SK-N-SH (cell line): ENCODE results near the gene PTPN22. TPM values are rescaled to one million over a fixed set of nuclear protein-coding genes. Genes with fewer than 3 reads are reported as not detected.

ENCODE experiments used
- CTCF ChIA-PET: fragments of 300-600, 350-600 bp; formaldehyde crosslinking; extraction: SDS; loops from one replicate; lab custom pipeline; 2021; lab: Yijun Ruan, JAX
- POLR2A ChIA-PET: fragments of 350-600 bp; sonication (Branson Sonifier 250); formaldehyde crosslinking; extraction: SDS; loops from one replicate; lab custom pipeline; 2020; ENCODE audit warnings: antibody characterized with exemption, inconsistent platforms; lab: Yijun Ruan, JAX
- DNase-seq: peaks from one replicate; pipeline ENCODE4 v3.0.0; 2012
- H2AFZ ChIP-seq: fragments of 200-600 bp; sonication (generic); 2 replicates; pipeline ENCODE4 v1.8.1; 2016; ENCODE audit warnings: antibody characterized with exemption, mild to moderate bottlenecking, low read depth
- H3F3A ChIP-seq: fragments of 200-600 bp; sonication (generic); replicated peaks from 2 replicates; pipeline ENCODE3; 2016; ENCODE audit warnings: antibody characterized with exemption, mild to moderate bottlenecking; ENCODE audit not compliant: insufficient read depth
- H3K27ac ChIP-seq, 2 experiments: fragments of 200-500 bp in 1 of 2; fragments of 200-600 bp in 1 of 2; sonication (Bioruptor generic) in 1 of 2; sonication (generic), shearing (Covaris generic) in 1 of 2; 2 replicates each; pipeline versions ENCODE4 v1.5.1 to v1.6.1; 2014 to 2016; ENCODE audit warnings: low read depth in 2 of 2, inconsistent platforms in 1 of 2, low read length in 1 of 2, mild to moderate bottlenecking in 1 of 2, mixed read lengths in 1 of 2
- H3K27me3 ChIP-seq: fragments of 200-600 bp; sonication (generic), shearing (Covaris generic); 2 replicates; pipeline ENCODE4 v1.6.1; 2016; ENCODE audit warnings: mixed run types; ENCODE audit not compliant: insufficient read depth
- H3K36me3 ChIP-seq, 2 experiments: fragments of 200-500 bp in 1 of 2; fragments of 200-600 bp in 1 of 2; sonication (Bioruptor generic) in 1 of 2; sonication (generic) in 1 of 2; replicated peaks in 1 of 2; 2 replicates each; pipeline versions ENCODE3 to v1.5.1; 2014 to 2016; ENCODE audit warnings: low read length in 1 of 2, mild to moderate bottlenecking in 1 of 2; ENCODE audit not compliant: insufficient read depth in 2 of 2, control insufficient read depth in 1 of 2
- H3K4me1 ChIP-seq, 2 experiments: fragments of 200-500 bp in 1 of 2; fragments of 200-600 bp in 1 of 2; sonication (Bioruptor generic) in 1 of 2; sonication (generic), shearing (Covaris generic) in 1 of 2; 2 replicates each; pipeline versions ENCODE4 v1.5.1 to v1.6.1; 2014 to 2016; ENCODE audit warnings: low read depth in 1 of 2, low read length in 1 of 2, mixed run types in 1 of 2; ENCODE audit not compliant: insufficient read depth in 2 of 2, control insufficient read depth in 1 of 2
- H3K4me2 ChIP-seq: fragments of 200-600 bp; sonication (generic), shearing (Covaris generic); 2 replicates; pipeline ENCODE4 v1.6.1; 2017; ENCODE audit warnings: mixed run types
- H3K4me3 ChIP-seq, 2 experiments: fragments of 200-500 bp in 1 of 2; fragments of 200-600 bp in 1 of 2; sonication (Bioruptor generic) in 1 of 2; sonication (generic), shearing (Covaris generic) in 1 of 2; 2 replicates each; pipeline versions ENCODE4 v1.5.1 to v1.8.1; 2014 to 2016; ENCODE audit warnings: low read depth in 2 of 2, inconsistent platforms in 1 of 2, low read length in 1 of 2, mild to moderate bottlenecking in 1 of 2, mixed read lengths in 1 of 2, moderate library complexity in 1 of 2
- H3K79me2 ChIP-seq: fragments of 200-600 bp; sonication (generic); 2 replicates; pipeline ENCODE4 v1.8.1; 2017; ENCODE audit warnings: mild to moderate bottlenecking; ENCODE audit not compliant: insufficient read depth
- H3K9ac ChIP-seq: fragments of 200-600 bp; sonication (generic); 2 replicates; pipeline ENCODE4 v1.6.1; 2017; ENCODE audit warnings: mixed run types
- H3K9me2 ChIP-seq: fragments of 200-600 bp; sonication (generic); 2 replicates; pipeline ENCODE4 v1.6.1; 2017; ENCODE audit warnings: mixed run types
- H3K9me3 ChIP-seq: fragments of 200-600 bp; sonication (generic); 2 replicates; pipeline ENCODE4 v1.6.1; 2017; ENCODE audit warnings: mixed run types, mild to moderate bottlenecking, moderate library complexity
- H4K20me1 ChIP-seq: fragments of 200-600 bp; sonication (generic); 2 replicates; pipeline ENCODE4 v1.6.1; 2017; ENCODE audit warnings: mild to moderate bottlenecking, mixed run types; ENCODE audit not compliant: insufficient read depth
- EP300 ChIP-seq, 2 experiments: IDR thresholded peaks; 2 replicates each; pipeline versions ENCODE4 v1.4.0 to v1.6.1; 2012; ENCODE audit warnings: borderline replicate concordance in 1 of 2, low read depth in 1 of 2, low read length in 1 of 2
- EZH2phosphoT487 ChIP-seq: fragments of 200-600 bp; sonication (generic); IDR thresholded peaks from 2 replicates; pipeline ENCODE4 v1.6.1; 2017; ENCODE audit warnings: low read depth, mixed run types, mild to moderate bottlenecking, antibody characterized with exemption, moderate library complexity, borderline replicate concordance
- FOXJ3 ChIP-seq: sonication (generic); formaldehyde crosslinking; IDR thresholded peaks from 2 replicates; pipeline ENCODE4 v1.5.1; 2020; ENCODE audit warnings: mild to moderate bottlenecking, missing genetic modification reagents
- FOXM1 ChIP-seq: IDR thresholded peaks from 2 replicates; pipeline ENCODE4 v1.4.0; 2012; ENCODE audit warnings: low read depth, mild to moderate bottlenecking
- GATA2 ChIP-seq: sonication (generic); formaldehyde crosslinking; IDR thresholded peaks from 2 replicates; pipeline ENCODE4 v1.5.0; 2020; ENCODE audit warnings: mild to moderate bottlenecking, missing genetic modification reagents
- JUND ChIP-seq: IDR thresholded peaks from 2 replicates; pipeline ENCODE4 v1.4.0; 2012
- MEF2A ChIP-seq: IDR thresholded peaks from 2 replicates; pipeline ENCODE4 v1.4.0; 2012; ENCODE audit warnings: low read depth, borderline replicate concordance
- NFIC ChIP-seq: IDR thresholded peaks from 2 replicates; pipeline ENCODE4 v1.4.0; 2012; ENCODE audit warnings: borderline replicate concordance
- RAD21 ChIP-seq: IDR thresholded peaks from 2 replicates; pipeline ENCODE4 v1.6.1; 2012; ENCODE audit warnings: mild to moderate bottlenecking, low read length
- SIN3A ChIP-seq: IDR thresholded peaks from 2 replicates; pipeline ENCODE4 v1.6.1; 2012; ENCODE audit warnings: low read depth, mild to moderate bottlenecking, low read length, moderate library complexity, borderline replicate concordance
- TAF1 ChIP-seq: IDR thresholded peaks from 2 replicates; pipeline ENCODE4 v1.6.1; 2012; ENCODE audit warnings: low read depth, mild to moderate bottlenecking, low read length, moderate library complexity, borderline replicate concordance
- USF1 ChIP-seq: IDR thresholded peaks from 2 replicates; pipeline ENCODE4 v1.4.0; 2012; ENCODE audit warnings: low read depth, borderline replicate concordance
- USF2 ChIP-seq: fragments of 150-350 bp; IDR thresholded peaks from 2 replicates; pipeline ENCODE4 v1.6.1; 2017; ENCODE audit warnings: antibody characterized with exemption, low read length, low read depth, borderline replicate concordance
- ZBTB33 ChIP-seq: IDR thresholded peaks from 2 replicates; pipeline ENCODE4 v1.4.0; 2012; ENCODE audit warnings: low read depth, borderline replicate concordance
- WGBS: methylation state at CpG from one replicate; pipeline ENCODE4 v1.1.6; 2017; ENCODE audit warnings: low lambda C conversion rate; 5-methylcytosine and 5-hydroxymethylcytosine counted together
- polyA plus RNA-seq, 3 experiments: library from polyadenylated mRNA; depleted of rRNA; stranded (reverse); fragments of >200 nt; gene quantifications; 2 replicates each; pipeline ENCODE4 v1.2.3, GENCODE V29; 2012

Gene PTPN22
- polyA plus RNA-seq, 1 of the 3 experiments (the other 2 are of a cell fraction) = 0.12 TPM

GRCh38 chr1:113835686-113836290 lies 35.7 kb downstream of the PTPN22 start (continued):
- TF ChIP-seq EZH2phosphoT487 = no peak
- peak; percentile 70 for TF ChIP-seq RAD21
- TF ChIP-seq GATA2 (CRISPR knock-in tag) = no peak

GRCh38 chr1:113834716-113835115 lies 36.8 kb downstream of the PTPN22 start:
- Histone ChIP-seq H3K9me2 (no peaks in the 10 kb centered on the region), H3K9me3 (no peaks in the 10 kb centered on the region), H3K36me3 (no peaks in the 10 kb centered on the region), H3F3A (peaks cover 8% of the 10 kb centered on the region), H3K27ac (no peak overlapping the region), H3K79me2 (no peaks in the 10 kb centered on the region), H4K20me1 (no peaks in the 10 kb centered on the region), H3K4me2 (no peak overlapping the region), H3K9ac (no peak overlapping the region), H3K4me1 (peaks cover 0 to 16% of the 10 kb centered on the region in 2 experiments; a peak in 1 of 4 replicates), H3K27me3 (no peaks in the 10 kb centered on the region), H2AFZ (no peak overlapping the region), H3K4me3 (no peak overlapping the region)
- 96% methylated on average over 2 of the region's 2 CpGs for WGBS
- DNase-seq = no peak
- ChIA-PET POLR2A (no interaction called here), CTCF (interaction anchor here (0.8 to 2.4 kb wide), 18 partner anchors 11 to 448 kb away, joined by 3 to 14 read pairs (median 6); partner anchors contain the start of genes AP4B1, HIPK1, OLFML3 and RSBN1)
- TF ChIP-seq NFIC = no peak
- TF ChIP-seq FOXJ3 = no peak
- TF ChIP-seq SIN3A = no peak
- TF ChIP-seq MEF2A = no peak
- no peak for TF ChIP-seq FOXM1
- TF ChIP-seq EP300 (IDR thresholded peaks at IDR 0.05; ENCODE audit: borderline replicate concordance in 1 of 2, low read depth in 1 of 2, low read length in 1 of 2) = no peak
- TF ChIP-seq JUND = no peak
- TF ChIP-seq USF1 = no peak
- TF ChIP-seq USF2 = no peak
- no peak for TF ChIP-seq RAD21
- no peak for TF ChIP-seq ZBTB33
- no peak for TF ChIP-seq TAF1
